Adrenal gland (tissue), 12 donors: ENCODE measurements around the gene CTPS1. TPM values are rescaled to one million over a fixed set of nuclear protein-coding genes. Genes with fewer than 3 reads are reported as not detected.
A peak's percentile ranks its signal among the peaks of the same experiment; 100 is the strongest.

ENCODE experiments used
- DNase-seq, 7 donors: peaks; one replicate each; pipeline ENCODE4 v3.0.0-alpha.2; 2019 to 2020
- H3K27ac ChIP-seq, 5 donors: fragments of 200-600 bp; sonication (generic) in 4 of 5; 1 replicate in 3 of 5; 2 replicates in 2 of 5; pipeline versions ENCODE4 v1.5.1 to v1.8.0; 2016 to 2020; ENCODE audit warnings: mild to moderate bottlenecking in 1 of 5
- H3K27me3 ChIP-seq: fragments of 200-600 bp; 2 replicates; pipeline ENCODE4 v1.8.0; 2021
- H3K36me3 ChIP-seq, 2 donors: fragments of 200-600 bp; replicated peaks in 1 of 2; 1 replicate in 1 of 2; 2 replicates in 1 of 2; pipeline versions ENCODE4 v1.5.1 to v1.8.0; 2018 to 2022
- H3K4me1 ChIP-seq, 2 donors: fragments of 200-600 bp; replicated peaks in 1 of 2; 1 replicate in 1 of 2; 2 replicates in 1 of 2; pipeline versions ENCODE4 v1.5.1 to v1.8.0; 2018 to 2021
- H3K4me3 ChIP-seq, 4 donors: fragments of 200-600 bp; sonication (generic) in 3 of 4; one replicate each; pipeline ENCODE4 v1.5.1; 2016 to 2018
- H3K9me3 ChIP-seq, 3 donors: fragments of 200-600 bp; sonication (generic) in 1 of 3; replicated peaks in 1 of 3; 1 replicate in 2 of 3; 2 replicates in 1 of 3; pipeline versions ENCODE4 v1.5.1 to v1.8.0; 2016 to 2021
- CTCF ChIP-seq, 6 experiments: fragments of 450-650 bp in 4 of 6; fragments of 200-600 bp in 2 of 6; sonication (generic) in 1 of 6; IDR thresholded peaks; 1 replicate in 5 of 6; 2 replicates in 1 of 6; pipeline versions ENCODE4 v1.5.1 to v1.8.0; 2016 to 2021; ENCODE audit warnings: antibody characterized with exemption in 6 of 6, mild to moderate bottlenecking in 2 of 6, moderate library complexity in 1 of 6
- POLR2A ChIP-seq, 2 donors: fragments of 450-650 bp; IDR thresholded peaks; one replicate each; pipeline ENCODE4 v1.6.1; 2017; ENCODE audit warnings: antibody characterized with exemption in 2 of 2, mild to moderate bottlenecking in 2 of 2, moderate library complexity in 1 of 2
- WGBS, 4 donors: extraction: QIAGEN DNeasy Blood & Tissue Kit in 2 of 4; methylation state at CpG; one replicate each; pipeline versions ENCODE4 v1.1.5 to v1.1.7; 2013 to 2017; 5-methylcytosine and 5-hydroxymethylcytosine counted together
- intact Hi-C, 2 donors: fragments of 100-400 bp; cut with DNase I; formaldehyde crosslinking; loops; one replicate each; pipeline versions ENCODE4 v1.14.1 to v1.15.0; 2022 to 2023
- polyA plus RNA-seq, 3 donors: library from polyadenylated mRNA; stranded (reverse); fragments of 200-250 nt in 2 of 3; fragments of 350-450 nt in 1 of 3; fragmentation: Illumina TruSeq in 1 of 3; extraction: RNeasy Lipid Tissue Mini Kit (QIAGEN cat#74804) in 1 of 3; gene quantifications; one replicate each; pipeline ENCODE4 v1.2.3, GENCODE V29; 2013 to 2014
- total RNA-seq, 9 donors: library from RNA; depleted of rRNA in 4 of 9; stranded (reverse); fragments of >200 nt in 4 of 9; fragments of 120-200 nt in 1 of 9; fragmentation: NEBNext Ultra II Directional in 1 of 9; extraction: Animal tissue kit (Norgen Biotek cat#: 25700) in 1 of 9; gene quantifications; one replicate each; pipeline versions ENCODE4 v1.1.0 to v1.2.4, GENCODE V29; 2013 to 2023
- donor health status: healthy with polysubstance abuse.
- donor health status: Bipolar disorder and iron deficiency.
- donor health status: DM: yes; HTN: yes; CAD: no.
- donor health status: DM: no; HTN: no; CAD: no.
- donor health status: DM: no; HTN: no; CAD: no.
- donor health status: DM: yes; HTN: yes; CAD: no.

Gene CTPS1
- total and polyA plus RNA-seq, 12 donors, result 12.2 to 49.4 (median 26.1) TPM

DNA sequence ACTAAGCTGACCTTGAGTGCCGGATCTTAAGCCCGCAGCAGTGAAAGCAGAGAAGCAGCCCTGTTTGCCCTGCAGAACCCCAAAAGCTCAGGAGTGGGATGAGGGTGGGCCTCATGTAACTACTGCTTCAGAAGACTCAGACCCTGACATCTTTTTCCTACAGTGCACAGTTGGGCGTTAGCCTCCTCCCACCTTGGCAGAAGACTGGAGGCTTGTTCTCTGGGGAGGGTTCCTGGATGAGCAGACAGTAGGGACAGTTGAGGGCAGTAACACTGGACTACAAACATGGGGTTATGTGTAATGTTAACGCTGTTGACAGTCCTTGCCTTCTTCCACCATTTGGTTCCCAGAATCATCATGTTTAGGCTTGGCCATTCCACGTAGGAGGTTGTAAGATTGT is 9.6 kb downstream of the CTPS1 start:
- Histone ChIP-seq H3K9me3 (no peaks in the 10 kb centered on the region), H3K36me3 (peaks cover 0 to 38% of the 10 kb centered on the region in 2 donors), H3K4me1 (peaks cover 30 to 58% of the 10 kb centered on the region in 2 donors), H3K27me3 (no peaks in the 10 kb centered on the region), H3K4me3 (no peak overlapping the region), H3K27ac (peak overlapping the region in 1 of 5 donors; percentile 77)
- TF ChIP-seq CTCF (IDR thresholded peaks at IDR 0.05) (no peak), POLR2A (IDR thresholded peaks at IDR 0.05) (no peak)
- 91 to 98% (median 93%) methylated on average over 4 to 5 of the region's 5 CpGs for WGBS, 4 donors
- DNase-seq, result no peak
- intact Hi-C loops, result no loop called here

GRCh38 chr1:40997096-40997495 is 17.6 kb downstream of the CTPS1 start:
- Histone ChIP-seq H3K27me3 (no peaks in the 10 kb centered on the region), H3K9me3 (no peaks in the 10 kb centered on the region), H3K4me3 (no peak overlapping the region), H3K36me3 (peaks cover 0 to 75% of the 10 kb centered on the region in 2 donors), H3K27ac (peak overlapping the region in 1 of 5 donors; percentile 35), H3K4me1 (no peaks in the 10 kb centered on the region)
- no peak for DNase-seq
- 87 to 89% (median 88%) methylated on average over 8 of the region's 8 CpGs for WGBS, 4 donors
- TF ChIP-seq CTCF (IDR thresholded peaks at IDR 0.05) (no peak), POLR2A (IDR thresholded peaks at IDR 0.05) (no peak)
- intact Hi-C loops, result no loop called here

GRCh38 chr1:40998668-40999067 is 19.2 kb downstream of the CTPS1 start:
- Histone ChIP-seq H3K4me1 (peaks cover 5 to 8% of the 10 kb centered on the region in 2 donors), H3K27ac (no peak overlapping the region), H3K4me3 (no peak overlapping the region), H3K27me3 (no peaks in the 10 kb centered on the region), H3K9me3 (no peaks in the 10 kb centered on the region), H3K36me3 (peaks cover 0 to 69% of the 10 kb centered on the region in 2 donors)
- TF ChIP-seq POLR2A (IDR thresholded peaks at IDR 0.05) (no peak), CTCF (IDR thresholded peaks at IDR 0.05) (no peak)
- WGBS, 4 donors, result 95 to 99% (median 98%) methylated on average over 4 of the region's 4 CpGs
- intact Hi-C loops, result no loop called here
- DNase-seq, result no peak

GRCh38 chr1:41003127-41003639 is 23.7 kb downstream of the CTPS1 start:
- DNase-seq, result no peak
- WGBS, 4 donors, result 86 to 92% (median 88%) methylated on average over 8 to 9 of the region's 9 CpGs
- Histone ChIP-seq H3K4me1 (peaks cover 5 to 15% of the 10 kb centered on the region in 2 donors), H3K27me3 (no peaks in the 10 kb centered on the region), H3K27ac (peak overlapping the region in 2 of 5 donors; percentile 28 to 55), H3K4me3 (no peak overlapping the region), H3K36me3 (peaks cover 0 to 63% of the 10 kb centered on the region in 2 donors), H3K9me3 (no peaks in the 10 kb centered on the region)
- TF ChIP-seq CTCF (IDR thresholded peaks at IDR 0.05), result no peak
- TF ChIP-seq POLR2A (IDR thresholded peaks at IDR 0.05), result no peak
- intact Hi-C loops, result no loop called here
